ENCODE measurements around the gene PSMA7. TPM values are rescaled to one million over a fixed set of nuclear protein-coding genes. Genes with fewer than 3 reads are reported as not detected.
"Not testable (repeated sequence)": the region's sequence is repeated elsewhere in the genome, so short reads cannot be mapped to it uniquely, and the experiment has no call there.

The PSMA7 gene
- total RNA-seq, 1 donor: 237 TPM

DNA sequence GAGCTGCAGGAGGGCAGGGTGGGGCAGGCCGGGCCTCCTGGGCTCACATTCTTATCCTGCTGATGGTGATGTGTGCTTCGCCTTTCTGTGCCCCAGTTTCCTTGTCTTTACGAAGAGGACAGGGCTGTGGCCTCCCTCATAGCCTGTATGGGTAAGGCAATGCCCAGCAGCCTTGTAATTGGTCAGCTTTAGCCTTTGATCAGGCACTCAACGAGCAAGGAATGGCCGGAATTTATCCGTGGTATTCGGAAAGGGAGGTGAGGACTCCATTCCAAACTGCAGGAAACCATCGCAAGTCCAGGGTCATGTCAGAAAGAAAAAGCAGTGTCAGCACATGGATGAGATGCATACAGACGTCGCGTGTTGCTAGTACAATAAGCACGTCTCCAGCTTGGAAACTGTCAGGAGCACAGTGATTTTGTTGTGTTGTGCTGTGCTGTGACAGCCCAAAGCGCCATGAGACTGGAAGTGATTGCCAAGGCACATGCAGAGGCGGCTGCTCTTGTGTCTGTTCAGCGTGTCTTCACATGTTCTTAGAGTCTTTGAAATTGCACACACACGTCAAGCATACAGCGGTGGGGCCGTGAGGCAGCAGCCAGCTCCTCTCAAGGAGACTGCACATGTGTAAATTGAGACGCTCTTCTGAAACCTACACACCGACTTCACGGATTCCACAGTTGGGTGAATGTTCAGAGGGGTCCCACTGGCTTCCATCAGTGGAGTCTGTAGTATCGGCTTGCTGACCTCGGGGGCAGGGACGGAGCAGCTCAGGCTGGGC is 6.5 kb upstream of the PSMA7 start:
- no peak overlapping the region for H3K4me3 ChIP-seq (ENCODE audit: low read depth, low read length)
- no peak for DNase-seq (ENCODE audit: low read depth)
- TF ChIP-seq, protein P1, sequence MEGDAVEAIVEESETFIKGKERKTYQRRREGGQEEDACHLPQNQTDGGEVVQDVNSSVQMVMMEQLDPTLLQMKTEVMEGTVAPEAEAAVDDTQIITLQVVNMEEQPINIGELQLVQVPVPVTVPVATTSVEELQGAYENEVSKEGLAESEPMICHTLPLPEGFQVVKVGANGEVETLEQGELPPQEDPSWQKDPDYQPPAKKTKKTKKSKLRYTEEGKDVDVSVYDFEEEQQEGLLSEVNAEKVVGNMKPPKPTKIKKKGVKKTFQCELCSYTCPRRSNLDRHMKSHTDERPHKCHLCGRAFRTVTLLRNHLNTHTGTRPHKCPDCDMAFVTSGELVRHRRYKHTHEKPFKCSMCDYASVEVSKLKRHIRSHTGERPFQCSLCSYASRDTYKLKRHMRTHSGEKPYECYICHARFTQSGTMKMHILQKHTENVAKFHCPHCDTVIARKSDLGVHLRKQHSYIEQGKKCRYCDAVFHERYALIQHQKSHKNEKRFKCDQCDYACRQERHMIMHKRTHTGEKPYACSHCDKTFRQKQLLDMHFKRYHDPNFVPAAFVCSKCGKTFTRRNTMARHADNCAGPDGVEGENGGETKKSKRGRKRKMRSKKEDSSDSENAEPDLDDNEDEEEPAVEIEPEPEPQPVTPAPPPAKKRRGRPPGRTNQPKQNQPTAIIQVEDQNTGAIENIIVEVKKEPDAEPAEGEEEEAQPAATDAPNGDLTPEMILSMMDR (IDR thresholded peaks at IDR 0.05; ENCODE audit: insufficient read depth, low read length): no peak

DNA sequence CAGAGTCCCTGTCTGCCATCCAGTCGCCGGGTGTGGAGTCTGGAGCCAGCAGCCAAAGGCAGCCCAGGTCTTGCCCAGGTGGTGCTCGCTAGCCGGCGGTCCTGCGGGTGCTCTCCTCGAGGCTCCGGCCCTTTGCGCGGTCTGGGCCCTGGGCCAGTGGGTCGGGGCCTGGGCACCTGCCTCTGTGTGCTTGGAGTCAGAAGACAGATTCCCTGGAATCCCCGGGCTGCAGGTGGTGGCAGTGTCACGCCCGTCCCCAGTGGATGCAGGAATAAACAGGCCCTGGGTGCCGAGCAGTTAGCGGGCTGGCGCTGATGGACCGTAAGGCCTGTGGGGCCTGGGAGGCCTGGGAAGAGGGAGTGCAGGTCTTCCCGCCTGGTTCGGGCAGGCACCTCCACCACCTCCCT is 5.7 kb upstream of the PSMA7 start:
- DNase-seq (ENCODE audit: low read depth): no peak
- no peak overlapping the region for H3K4me3 ChIP-seq (ENCODE audit: low read depth, low read length)
- TF ChIP-seq, protein P1 (IDR thresholded peaks at IDR 0.05; ENCODE audit: insufficient read depth, low read length): no peak

DNA sequence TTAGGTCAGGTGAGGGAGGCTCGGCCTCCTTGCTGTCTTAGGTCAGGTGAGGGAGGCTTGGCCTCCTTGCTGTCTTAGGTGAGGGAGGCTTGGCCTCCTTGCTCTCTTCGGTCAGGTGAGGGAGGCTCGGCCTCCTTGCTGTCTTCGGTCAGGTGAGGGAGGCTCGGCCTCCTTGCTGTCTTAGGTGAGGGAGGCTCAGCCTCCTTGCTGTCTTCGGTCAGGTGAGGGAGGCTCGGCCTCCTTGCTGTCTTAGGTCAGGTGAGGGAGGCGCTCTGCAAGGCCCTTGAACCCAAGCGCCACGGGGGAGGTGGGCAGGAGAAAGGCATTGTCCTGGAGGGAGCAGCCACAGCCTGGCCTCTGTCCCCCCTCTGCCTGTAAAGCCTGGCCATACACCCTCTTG is 5.2 kb upstream of the PSMA7 start:
- H3K4me3 ChIP-seq (ENCODE audit: low read depth, low read length); DNase-seq (ENCODE audit: low read depth): not testable (repeated sequence)

DNA sequence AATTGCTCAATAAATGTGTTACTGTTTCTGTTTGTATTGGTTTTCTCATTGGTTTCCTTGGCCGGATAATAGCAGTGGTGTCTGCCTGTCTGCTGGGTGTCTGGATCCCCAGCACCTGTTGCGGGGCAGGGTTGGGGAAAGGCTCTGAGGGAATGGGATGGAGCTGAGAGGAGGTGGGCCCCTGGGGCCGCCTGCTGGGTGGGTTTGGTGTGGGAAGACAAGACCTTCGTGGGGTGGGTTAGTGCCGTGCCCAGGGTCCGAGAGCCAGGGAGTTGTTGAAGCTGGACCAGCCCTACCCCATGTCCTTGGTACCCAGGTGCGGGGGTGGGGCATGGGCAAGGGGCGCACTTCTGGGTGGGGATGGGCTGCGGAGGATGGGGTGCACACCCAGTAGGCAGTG is 4.3 kb upstream of the PSMA7 start:
- TF ChIP-seq, protein P1 (IDR thresholded peaks at IDR 0.05; ENCODE audit: insufficient read depth, low read length): no peak
- DNase-seq (ENCODE audit: low read depth): no peak
- no peak overlapping the region for H3K4me3 ChIP-seq (ENCODE audit: low read depth, low read length)

DNA sequence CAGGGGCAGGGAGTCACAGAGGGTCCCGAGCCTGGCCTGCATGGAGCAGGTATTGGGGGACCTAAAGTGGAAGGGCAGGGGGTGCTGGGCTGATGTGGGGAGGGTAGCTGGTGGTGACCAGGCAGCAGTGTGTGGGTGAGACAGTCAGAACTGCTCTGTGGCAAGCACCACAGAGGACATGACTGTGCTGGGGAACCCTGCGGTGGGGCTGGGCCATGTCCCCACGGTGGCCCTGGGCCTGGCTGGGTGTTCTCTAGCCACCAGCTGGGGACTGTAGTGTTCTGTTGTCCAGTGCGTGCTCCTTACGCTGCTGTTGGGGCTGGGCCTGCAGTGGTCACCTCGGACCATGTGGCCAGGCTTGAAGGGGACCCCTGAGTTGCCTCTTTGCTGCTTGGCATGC is 3.9 kb upstream of the PSMA7 start:
- DNase-seq (ENCODE audit: low read depth): no peak
- no peak overlapping the region for H3K4me3 ChIP-seq (ENCODE audit: low read depth, low read length)
- TF ChIP-seq, protein P1 (IDR thresholded peaks at IDR 0.05; ENCODE audit: insufficient read depth, low read length): no peak

DNA sequence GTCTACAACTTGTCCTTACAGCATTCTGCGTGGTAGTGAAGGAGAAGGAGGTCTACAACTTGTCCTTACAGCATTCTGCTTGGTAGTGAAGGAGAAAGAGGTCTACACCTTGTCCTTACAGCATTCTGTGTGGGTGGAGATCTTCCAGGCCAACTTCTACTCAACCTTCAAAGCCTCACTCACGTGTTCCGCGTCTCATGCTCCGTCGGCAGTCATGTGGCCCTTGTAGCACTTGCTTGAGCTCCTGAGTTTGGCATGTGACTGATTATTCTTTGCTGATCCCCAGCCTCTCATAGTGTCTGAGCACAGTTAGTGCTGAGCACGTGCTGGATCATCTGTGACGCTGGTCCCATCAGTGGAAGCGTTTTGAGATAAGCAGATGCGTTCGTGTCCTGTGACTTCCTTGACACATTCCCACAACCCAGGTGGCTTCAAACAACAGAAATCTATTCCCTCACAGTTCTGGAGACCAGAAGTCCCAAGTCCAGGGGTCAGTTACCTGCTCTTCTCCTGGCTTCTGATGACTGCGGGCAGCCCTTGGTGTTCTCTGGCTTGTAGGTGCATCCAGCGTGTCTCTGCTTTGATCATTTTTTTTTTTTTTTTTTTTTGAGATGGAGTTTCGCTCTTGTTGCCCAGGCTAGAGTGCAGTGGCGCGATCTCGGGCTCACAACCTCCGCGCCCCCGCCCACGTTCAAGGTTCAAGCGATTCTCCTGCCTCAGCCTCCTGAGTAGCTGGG is 3.0 kb upstream of the PSMA7 start:
- no peak for DNase-seq (ENCODE audit: low read depth)
- TF ChIP-seq, protein P1 (IDR thresholded peaks at IDR 0.05; ENCODE audit: insufficient read depth, low read length): no peak
- H3K4me3 ChIP-seq (ENCODE audit: low read depth, low read length): no peak overlapping the region

DNA sequence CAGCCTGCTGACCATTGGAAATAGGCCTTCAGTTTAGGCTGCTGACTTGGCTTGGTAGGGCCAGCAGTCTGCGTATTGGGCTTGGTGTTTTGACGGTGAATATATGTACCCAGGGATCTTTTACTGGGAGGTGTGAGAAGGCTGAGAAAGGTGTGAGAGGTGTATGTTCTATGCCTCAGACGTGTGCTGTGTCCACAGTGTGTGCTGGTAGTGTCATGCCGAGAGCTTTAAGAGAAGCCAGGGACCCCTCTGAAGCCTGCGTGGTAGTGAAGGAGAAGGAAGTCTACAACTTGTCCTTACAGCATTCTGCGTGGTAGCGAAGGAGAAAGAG is 2.5 kb upstream of the PSMA7 start:
- DNase-seq (ENCODE audit: low read depth): no peak
- no peak overlapping the region for H3K4me3 ChIP-seq (ENCODE audit: low read depth, low read length)
- TF ChIP-seq, protein P1 (IDR thresholded peaks at IDR 0.05; ENCODE audit: insufficient read depth, low read length): no peak

All from fibroblast of the aortic adventitia (primary cell).